Endodermal cell (in vitro differentiated cells): ENCODE data around the gene CLTB. TPM values are rescaled to one million over a fixed set of nuclear protein-coding genes. Genes with fewer than 3 reads are reported as not detected.

ENCODE experiments used
- DNase-seq: peaks from one replicate; pipeline ENCODE4 v3.0.0-alpha.2; 2017
- H3K27ac ChIP-seq: 2 replicates; pipeline ENCODE4 v1.5.1; 2013; ENCODE audit warnings: mild to moderate bottlenecking, low read depth, low read length, moderate library complexity
- H3K27me3 ChIP-seq: 2 replicates; pipeline ENCODE4 v1.6.1; 2013; ENCODE audit warnings: mild to moderate bottlenecking, low read length, moderate library complexity; ENCODE audit not compliant: insufficient read depth, control insufficient read depth, poor library complexity, severe bottlenecking
- H3K36me3 ChIP-seq: 2 replicates; pipeline ENCODE4 v1.7.0; 2013; ENCODE audit warnings: mild to moderate bottlenecking, low read length, moderate library complexity; ENCODE audit not compliant: control insufficient read depth, insufficient read depth
- H3K4me1 ChIP-seq: one replicate; pipeline ENCODE4 v1.7.0; 2013; ENCODE audit warnings: low read length; ENCODE audit not compliant: control insufficient read depth, insufficient read depth
- H3K4me3 ChIP-seq: 2 replicates; pipeline ENCODE4 v1.5.1; 2013; ENCODE audit warnings: mild to moderate bottlenecking, low read length, moderate library complexity
- H3K9ac ChIP-seq: 2 replicates; pipeline ENCODE4 v1.6.1; 2013; ENCODE audit warnings: mild to moderate bottlenecking, low read length, moderate library complexity; ENCODE audit not compliant: poor library complexity, severe bottlenecking; ENCODE audit errors: extremely low read depth
- H3K9me3 ChIP-seq: 2 replicates; pipeline ENCODE4 v1.6.1; 2013; ENCODE audit warnings: mild to moderate bottlenecking, low read length, moderate library complexity; ENCODE audit not compliant: control insufficient read depth
- H3K27ac Mint-ChIP-seq: 2 replicates; pipeline ENCODE4 v1.8.0; 2020; ENCODE audit warnings: mixed read lengths
- H3K27me3 Mint-ChIP-seq: 2 replicates; pipeline ENCODE4 v1.8.0; 2021; ENCODE audit warnings: mild to moderate bottlenecking, mixed read lengths; ENCODE audit not compliant: insufficient read depth
- H3K36me3 Mint-ChIP-seq: 2 replicates; pipeline ENCODE4 v1.8.0; 2020; ENCODE audit warnings: low read depth, mixed read lengths
- H3K4me1 Mint-ChIP-seq: 2 replicates; pipeline ENCODE4 v1.8.0; 2020; ENCODE audit warnings: mixed read lengths
- H3K4me3 Mint-ChIP-seq: 2 replicates; pipeline ENCODE4 v1.8.0; 2020; ENCODE audit warnings: mild to moderate bottlenecking, moderate library complexity, mixed read lengths
- H3K9me3 Mint-ChIP-seq: 2 replicates; pipeline ENCODE4 v1.8.0; 2020; ENCODE audit warnings: mild to moderate bottlenecking, mixed read lengths
- WGBS, 2 experiments: methylation state at CpG; one replicate each; pipeline versions ENCODE4 v1.1.5 to v1.1.7; 2013; ENCODE audit warnings: missing lambda C conversion rate in 2 of 2, mixed read lengths in 1 of 2; ENCODE audit not compliant: insufficient coverage in 1 of 2, insufficient read length in 1 of 2; 5-methylcytosine and 5-hydroxymethylcytosine counted together
- total RNA-seq, 2 donors: library from RNA; stranded (reverse); fragmentation: NEBNext Ultra II Directional in 1 of 2; extraction: Animal tissue kit (Norgen Biotek cat#: 25700) in 1 of 2; gene quantifications; 2 replicates in 1 of 2; 3 replicates in 1 of 2; pipeline ENCODE4 v1.2.1, GENCODE V29; 2021
- TF ChIP-seq, protein P1 (sequence below): fragments of 200-600 bp; sonication (generic); conservative IDR thresholded peaks from 2 replicates; pipeline ENCODE4 v1.5.0; 2021; ENCODE audit warnings: antibody characterized with exemption, mild to moderate bottlenecking

The CLTB gene
- total RNA-seq, 2 donors from 2014 or later: 40.9 to 49.7 TPM

DNA sequence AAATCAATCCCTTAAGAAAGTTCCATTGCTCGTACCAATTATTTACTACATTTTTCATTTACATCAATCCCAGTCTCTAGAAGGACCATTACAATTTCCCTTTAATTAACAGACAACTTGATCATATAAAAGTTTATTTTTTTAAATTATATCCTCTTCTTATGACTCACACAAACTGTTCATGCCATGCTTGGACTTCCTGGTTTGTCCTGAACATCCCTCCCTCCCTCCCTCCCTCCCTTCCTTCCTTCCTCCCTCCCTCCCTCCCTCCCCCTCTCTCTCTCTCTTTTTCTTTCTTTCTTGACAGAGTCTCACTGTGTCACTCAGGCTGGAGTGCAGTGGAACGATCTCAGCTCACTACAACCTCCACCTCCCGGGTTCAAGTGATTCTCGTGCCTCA, 11.6 kb upstream of the CLTB start:
- DNase-seq: no peak
- H3K27me3 ChIP-seq: no peaks in the 10 kb centered on the region
- TF ChIP-seq, protein P1, sequence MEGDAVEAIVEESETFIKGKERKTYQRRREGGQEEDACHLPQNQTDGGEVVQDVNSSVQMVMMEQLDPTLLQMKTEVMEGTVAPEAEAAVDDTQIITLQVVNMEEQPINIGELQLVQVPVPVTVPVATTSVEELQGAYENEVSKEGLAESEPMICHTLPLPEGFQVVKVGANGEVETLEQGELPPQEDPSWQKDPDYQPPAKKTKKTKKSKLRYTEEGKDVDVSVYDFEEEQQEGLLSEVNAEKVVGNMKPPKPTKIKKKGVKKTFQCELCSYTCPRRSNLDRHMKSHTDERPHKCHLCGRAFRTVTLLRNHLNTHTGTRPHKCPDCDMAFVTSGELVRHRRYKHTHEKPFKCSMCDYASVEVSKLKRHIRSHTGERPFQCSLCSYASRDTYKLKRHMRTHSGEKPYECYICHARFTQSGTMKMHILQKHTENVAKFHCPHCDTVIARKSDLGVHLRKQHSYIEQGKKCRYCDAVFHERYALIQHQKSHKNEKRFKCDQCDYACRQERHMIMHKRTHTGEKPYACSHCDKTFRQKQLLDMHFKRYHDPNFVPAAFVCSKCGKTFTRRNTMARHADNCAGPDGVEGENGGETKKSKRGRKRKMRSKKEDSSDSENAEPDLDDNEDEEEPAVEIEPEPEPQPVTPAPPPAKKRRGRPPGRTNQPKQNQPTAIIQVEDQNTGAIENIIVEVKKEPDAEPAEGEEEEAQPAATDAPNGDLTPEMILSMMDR: no peak
- Mint-ChIP-seq H3K36me3 (peaks cover 10% of the 10 kb centered on the region), H3K27me3 (peaks cover 11% of the 10 kb centered on the region), H3K4me1 (no peaks in the 10 kb centered on the region), H3K27ac (no peak overlapping the region), H3K9me3 (peaks cover 48% of the 10 kb centered on the region), H3K4me3 (no peak overlapping the region)
- no peaks in the 10 kb centered on the region for H3K36me3 ChIP-seq
- peaks cover 3% of the 10 kb centered on the region for H3K4me1 ChIP-seq
- H3K4me3 ChIP-seq: no peak overlapping the region
- 88 to 95% methylated on average over 3 to 4 of the region's 4 CpGs for WGBS, 2 experiments
- H3K9me3 ChIP-seq: peaks cover 65% of the 10 kb centered on the region
- H3K27ac ChIP-seq: no peak overlapping the region
- no peak overlapping the region for H3K9ac ChIP-seq

DNA sequence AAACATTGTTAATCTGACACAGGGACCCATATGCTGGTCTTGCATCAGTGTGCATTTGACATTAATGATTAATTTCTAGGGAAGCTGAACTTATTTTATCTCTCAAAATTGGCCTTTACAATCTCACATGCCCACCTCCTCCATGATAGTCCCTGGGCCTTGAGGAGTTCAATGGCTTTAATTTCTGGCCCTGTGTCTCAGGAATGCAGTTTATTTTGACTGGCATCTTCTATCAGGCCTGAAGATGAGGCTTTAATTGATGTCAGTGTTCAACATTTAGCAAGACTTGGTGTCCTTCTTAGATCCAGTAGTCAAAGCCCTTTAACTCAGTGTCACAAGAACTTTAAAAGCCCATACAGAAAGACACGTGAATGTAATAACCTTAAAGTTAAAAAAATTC, 10.5 kb upstream of the CLTB start:
- H3K27me3 Mint-ChIP-seq: peaks cover 6% of the 10 kb centered on the region
- TF ChIP-seq, protein P1: no peak
- H3K27ac ChIP-seq: no peak overlapping the region
- H3K4me1 ChIP-seq: peaks cover 3% of the 10 kb centered on the region
- H3K9ac ChIP-seq: no peak overlapping the region
- peaks cover 67% of the 10 kb centered on the region for H3K9me3 ChIP-seq
- peaks cover 4% of the 10 kb centered on the region for H3K36me3 Mint-ChIP-seq
- H3K4me3 ChIP-seq: no peak overlapping the region
- H3K4me1 Mint-ChIP-seq: no peaks in the 10 kb centered on the region
- H3K4me3 Mint-ChIP-seq: no peak overlapping the region
- peaks cover 49% of the 10 kb centered on the region for H3K9me3 Mint-ChIP-seq
- H3K27ac Mint-ChIP-seq: no peak overlapping the region
- no peaks in the 10 kb centered on the region for H3K36me3 ChIP-seq
- 82% methylated on average over 1 of the region's 1 CpG; no CpG with 5 or more reads in 1 of the 2 experiments for WGBS, 2 experiments
- no peak for DNase-seq
- H3K27me3 ChIP-seq: no peaks in the 10 kb centered on the region

DNA sequence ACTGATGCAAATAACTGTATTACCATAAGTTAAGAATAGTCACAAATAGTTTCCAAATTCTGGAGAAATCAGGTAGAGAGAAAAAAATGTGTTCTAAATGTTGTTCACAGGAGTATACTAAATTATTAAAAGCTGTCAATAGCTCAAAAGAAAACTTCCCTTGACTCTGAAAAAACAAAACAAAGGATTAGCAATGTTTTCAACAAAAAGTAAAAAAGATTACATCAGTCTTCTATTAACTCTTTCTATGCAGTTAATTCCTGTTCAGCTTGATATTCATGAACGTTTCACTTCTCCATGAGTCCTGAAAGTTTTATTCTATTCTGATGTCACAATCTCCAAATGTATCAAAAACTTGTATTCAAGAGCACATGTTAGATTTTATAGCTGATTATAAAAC, 9.5 kb upstream of the CLTB start:
- Histone ChIP-seq H3K27me3 (no peaks in the 10 kb centered on the region), H3K36me3 (no peaks in the 10 kb centered on the region), H3K9ac (no peak overlapping the region), H3K9me3 (peaks cover 75% of the 10 kb centered on the region), H3K4me3 (peak overlapping the region; percentile 2), H3K4me1 (peaks cover 3% of the 10 kb centered on the region), H3K27ac (no peak overlapping the region)
- Mint-ChIP-seq H3K27ac (no peak overlapping the region), H3K36me3 (peaks cover 7% of the 10 kb centered on the region), H3K4me1 (peaks cover 2% of the 10 kb centered on the region), H3K27me3 (peaks cover 7% of the 10 kb centered on the region), H3K9me3 (peaks cover 55% of the 10 kb centered on the region), H3K4me3 (no peak overlapping the region)
- WGBS, 2 experiments: 80 to 87% methylated on average over 1 of the region's 1 CpG
- DNase-seq: no peak
- TF ChIP-seq, protein P1: no peak
